LNCAP (cell line): Measurements from ENCODE around the gene ATG13.

ENCODE experiments used
- TF ChIP-seq, protein P1 (sequence below): fragments of 450-650 bp; IDR thresholded peaks from 2 replicates; pipeline ENCODE4 v1.5.1; 2017; ENCODE audit warnings: mild to moderate bottlenecking

Gene ATG13

DNA sequence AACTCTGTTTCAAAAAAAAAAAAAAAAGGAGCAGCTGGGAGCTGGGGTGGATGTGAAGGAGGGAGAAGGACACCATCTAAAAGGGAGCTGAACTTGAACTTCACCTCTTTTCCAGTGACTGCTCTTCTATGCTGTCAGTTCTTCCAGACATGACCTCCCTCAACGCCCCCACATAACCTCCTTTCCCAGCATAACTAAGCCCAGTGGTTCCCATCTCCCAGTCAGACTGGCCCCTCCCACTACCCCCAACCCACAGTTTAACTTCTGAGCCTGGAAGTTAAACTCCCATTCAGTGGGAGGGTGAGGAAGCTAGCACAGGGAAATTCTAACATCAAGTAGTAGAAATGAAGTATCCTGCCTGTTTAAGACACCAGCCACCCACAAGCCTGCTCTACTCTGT is 81.2 kb downstream of the ATG13 start:
- TF ChIP-seq, protein P1, sequence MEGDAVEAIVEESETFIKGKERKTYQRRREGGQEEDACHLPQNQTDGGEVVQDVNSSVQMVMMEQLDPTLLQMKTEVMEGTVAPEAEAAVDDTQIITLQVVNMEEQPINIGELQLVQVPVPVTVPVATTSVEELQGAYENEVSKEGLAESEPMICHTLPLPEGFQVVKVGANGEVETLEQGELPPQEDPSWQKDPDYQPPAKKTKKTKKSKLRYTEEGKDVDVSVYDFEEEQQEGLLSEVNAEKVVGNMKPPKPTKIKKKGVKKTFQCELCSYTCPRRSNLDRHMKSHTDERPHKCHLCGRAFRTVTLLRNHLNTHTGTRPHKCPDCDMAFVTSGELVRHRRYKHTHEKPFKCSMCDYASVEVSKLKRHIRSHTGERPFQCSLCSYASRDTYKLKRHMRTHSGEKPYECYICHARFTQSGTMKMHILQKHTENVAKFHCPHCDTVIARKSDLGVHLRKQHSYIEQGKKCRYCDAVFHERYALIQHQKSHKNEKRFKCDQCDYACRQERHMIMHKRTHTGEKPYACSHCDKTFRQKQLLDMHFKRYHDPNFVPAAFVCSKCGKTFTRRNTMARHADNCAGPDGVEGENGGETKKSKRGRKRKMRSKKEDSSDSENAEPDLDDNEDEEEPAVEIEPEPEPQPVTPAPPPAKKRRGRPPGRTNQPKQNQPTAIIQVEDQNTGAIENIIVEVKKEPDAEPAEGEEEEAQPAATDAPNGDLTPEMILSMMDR: no peak

DNA sequence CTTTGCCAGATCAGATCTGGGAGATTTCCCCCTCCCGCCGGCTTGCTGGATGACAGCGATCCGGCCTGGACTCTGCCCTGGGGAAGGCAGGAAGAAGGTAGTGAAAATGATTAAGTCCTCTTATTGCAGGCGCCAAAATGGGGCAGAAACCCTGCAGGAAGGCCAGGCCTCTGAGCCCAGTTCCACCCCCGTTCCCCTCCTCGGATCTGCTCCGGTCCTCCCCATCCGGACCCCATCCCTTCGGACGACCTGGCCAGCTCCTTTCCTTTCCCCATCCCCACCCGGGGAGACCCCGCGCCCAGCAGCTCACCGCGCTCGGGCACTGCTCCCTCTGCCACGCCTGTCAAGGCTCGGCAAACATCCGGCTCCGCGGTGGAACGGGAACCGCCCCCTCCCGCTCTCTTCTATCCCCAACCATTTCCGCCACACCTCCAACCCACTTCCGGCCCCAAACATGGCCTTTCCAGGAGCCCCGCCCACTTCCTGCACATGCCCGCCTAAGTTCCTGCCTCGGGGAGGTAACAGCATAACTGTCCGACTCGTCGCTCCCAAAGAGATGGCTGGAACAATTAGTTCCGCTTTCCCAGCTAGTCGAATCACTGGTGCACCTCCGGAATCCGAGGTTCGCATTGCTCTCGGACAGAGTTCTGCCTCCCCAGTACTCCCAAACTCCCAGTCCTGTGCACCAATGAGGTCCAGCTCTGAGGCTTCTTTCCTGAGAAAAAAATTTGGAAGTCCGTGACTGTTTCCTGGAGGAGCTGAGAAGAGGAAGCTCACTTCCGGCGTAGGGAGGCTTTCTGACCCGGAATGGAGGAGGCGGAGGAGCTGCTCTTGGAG is 83.1 kb downstream of the ATG13 start, which contains the start of the genes ARHGAP1 and ZNF408:
TSS of gene ARHGAP1 (minus strand) at position 379 of the 837 bp plus-strand sequence. CDS start 4,512 bp downstream, outside the sequence.
TSS of gene ZNF408 (plus strand) at position 791 of the 837 bp plus-strand sequence. CDS start at position 808, 17 bp downstream.
- TF ChIP-seq, protein P1: no peak

DNA sequence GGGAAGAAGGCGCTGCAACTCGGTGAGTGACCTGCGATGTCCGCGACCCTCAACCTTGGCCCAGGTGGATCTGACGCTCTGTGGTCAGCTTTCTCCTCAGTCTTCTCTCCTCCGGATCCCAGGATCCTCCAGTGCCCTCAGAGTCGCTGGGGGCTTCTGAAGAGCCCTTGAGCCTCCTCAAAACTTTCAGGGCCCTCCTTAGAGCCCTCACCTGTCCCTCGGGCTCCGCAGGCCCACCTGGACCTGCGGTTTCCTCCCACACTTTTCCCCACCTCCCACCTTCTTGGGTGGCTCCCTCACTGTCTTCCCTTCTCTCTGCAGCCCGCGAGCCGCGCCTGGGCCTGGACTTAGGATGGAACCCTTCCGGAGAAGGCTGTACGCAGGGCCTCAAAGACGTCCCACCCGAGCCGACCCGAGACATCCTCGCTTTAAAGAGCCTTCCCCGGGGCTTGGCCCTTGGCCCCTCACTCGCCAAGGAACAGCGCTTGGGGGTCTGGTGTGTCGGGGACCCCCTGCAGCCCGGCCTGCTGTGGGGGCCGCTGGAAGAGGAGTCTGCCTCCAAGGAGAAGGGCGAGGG is 83.8 kb downstream of the ATG13 start:
- TF ChIP-seq, protein P1: no peak

DNA sequence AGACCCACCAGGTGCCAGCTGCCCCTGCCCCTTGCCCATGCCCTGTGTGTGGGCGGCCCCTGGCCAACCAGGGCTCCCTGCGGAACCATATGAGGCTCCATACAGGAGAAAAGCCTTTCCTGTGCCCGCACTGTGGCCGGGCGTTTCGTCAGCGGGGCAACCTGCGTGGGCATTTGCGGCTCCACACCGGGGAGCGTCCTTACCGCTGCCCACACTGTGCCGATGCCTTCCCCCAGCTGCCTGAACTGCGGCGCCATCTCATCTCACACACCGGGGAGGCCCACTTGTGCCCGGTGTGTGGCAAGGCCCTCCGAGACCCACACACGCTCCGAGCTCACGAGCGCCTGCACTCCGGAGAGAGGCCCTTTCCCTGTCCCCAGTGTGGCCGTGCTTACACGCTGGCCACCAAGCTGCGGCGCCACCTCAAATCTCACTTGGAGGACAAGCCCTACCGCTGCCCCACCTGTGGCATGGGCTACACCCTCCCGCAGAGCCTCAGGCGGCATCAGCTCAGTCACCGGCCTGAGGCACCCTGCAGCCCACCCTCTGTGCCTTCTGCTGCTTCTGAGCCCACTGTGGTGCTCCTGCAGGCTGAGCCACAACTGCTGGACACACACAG is 87.8 kb downstream of the ATG13 start:
- TF ChIP-seq, protein P1: no peak

DNA sequence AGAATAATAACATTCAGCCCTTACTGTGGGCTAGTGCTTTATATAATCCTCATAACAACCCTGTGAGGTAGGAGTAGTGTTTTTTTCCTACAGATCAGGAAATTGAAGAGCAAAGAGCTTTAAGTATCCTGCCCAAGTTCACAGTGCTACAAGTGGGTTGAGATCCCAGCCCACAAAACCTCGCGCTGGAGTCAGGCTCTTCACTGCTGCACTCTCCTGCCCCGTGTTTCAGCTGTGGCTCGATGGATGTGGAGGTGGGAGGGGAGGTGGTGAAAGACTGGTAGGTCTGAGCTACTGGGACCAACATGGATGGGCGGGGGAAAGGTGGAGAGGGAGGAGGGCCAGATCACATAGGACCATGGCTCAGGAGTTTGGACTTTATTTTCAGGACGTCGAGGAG is 89.5 kb downstream of the ATG13 start:
- TF ChIP-seq, protein P1: no peak

DNA sequence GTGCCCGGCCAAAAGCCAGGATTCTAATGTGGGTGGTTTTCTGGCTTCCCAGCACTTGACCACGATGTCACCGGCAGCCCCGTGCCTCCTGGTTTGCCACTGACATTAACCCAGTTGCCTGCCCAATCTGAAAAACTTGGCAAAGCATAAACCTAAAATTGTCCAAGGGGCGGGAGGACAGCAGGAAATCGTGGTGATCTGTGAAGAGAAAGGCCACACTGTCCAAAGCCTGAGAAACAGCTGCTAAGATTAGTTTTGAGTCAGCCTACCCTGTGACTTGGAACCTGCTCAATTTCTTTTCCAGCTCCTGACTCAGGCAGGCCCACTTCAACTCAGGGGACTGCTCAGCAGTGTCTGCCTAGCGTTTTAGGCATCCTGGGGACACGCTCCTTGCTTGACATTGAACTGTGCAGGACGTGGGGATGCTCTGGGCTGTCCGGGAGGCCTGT is 93.5 kb downstream of the ATG13 start:
- TF ChIP-seq, protein P1: no peak

DNA sequence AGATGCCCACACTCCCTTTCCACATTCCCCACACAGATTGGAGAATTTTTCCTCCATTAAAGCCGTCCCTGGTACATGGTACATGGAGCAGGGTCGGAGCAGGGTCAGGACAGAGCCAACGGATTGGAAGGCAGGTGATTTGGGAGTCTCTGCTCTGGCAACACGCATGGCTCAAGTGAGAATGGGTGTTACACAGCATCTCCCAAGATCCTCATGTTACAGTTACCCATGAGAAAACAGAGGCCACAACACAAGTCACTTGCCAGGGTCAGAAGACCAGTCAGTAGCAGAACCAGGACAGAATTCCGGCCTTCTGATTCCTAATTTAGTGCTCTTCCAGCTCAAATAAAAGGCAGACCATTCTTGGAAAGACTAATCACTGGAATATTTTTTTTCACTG is 94.0 kb downstream of the ATG13 start:
- TF ChIP-seq, protein P1: no peak
